ENCODE measurements around the gene SIM1. TPM values are rescaled to one million over a fixed set of nuclear protein-coding genes. Genes with fewer than 3 reads are reported as not detected.

SIM1 gene
- total RNA-seq, 1 experiment from 2014 or later, result not detected

GRCh38 chr6:100458841-100459591 lies 5.7 kb downstream of the SIM1 start:
- ATAC-seq, result no peak
- no peaks in the 10 kb centered on the region for H3K27me3 ChIP-seq (ENCODE audit: low read length)

GRCh38 chr6:100457311-100457990 lies 7.3 kb downstream of the SIM1 start:
- H3K4me1 ChIP-seq (ENCODE audit: insufficient read depth, low read length), result no peaks in the 10 kb centered on the region
- no peaks in the 10 kb centered on the region for H4K20me1 ChIP-seq (ENCODE audit: low read length)
- no peak overlapping the region for H2AFZ ChIP-seq (ENCODE audit: low read length)
- no peak overlapping the region for H3K4me2 ChIP-seq (ENCODE audit: low read length)
- H3K9me2 ChIP-seq (replicated peaks; ENCODE audit: low read length), result no peaks in the 10 kb centered on the region
- intact Hi-C loops (cut with micrococcal nuclease), result no loop called here
- no peak overlapping the region for H3K4me3 ChIP-seq (ENCODE audit: low read length)
- ATAC-seq, result no peak
- no peak overlapping the region for H3K27ac ChIP-seq (ENCODE audit: low read length)
- no peaks in the 10 kb centered on the region for H3F3A ChIP-seq (ENCODE audit: low read length, unreplicated experiment)
- ChIA-PET POLR2A (ENCODE audit: unreplicated experiment) (no interaction called here), CTCF (no interaction called here)
- no peaks in the 10 kb centered on the region for H3K79me2 ChIP-seq (ENCODE audit: low read length)
- no peak overlapping the region for H3K9ac ChIP-seq (ENCODE audit: low read length)
- no peaks in the 10 kb centered on the region for H3K9me3 ChIP-seq (ENCODE audit: low read length)
- H3K27me3 ChIP-seq (ENCODE audit: low read length), result no peaks in the 10 kb centered on the region
- no peaks in the 10 kb centered on the region for H3K36me3 ChIP-seq (ENCODE audit: low read depth, low read length)
- TF ChIP-seq EZH2phosphoT487 (IDR thresholded peaks at IDR 0.05; ENCODE audit: borderline replicate concordance, low read length) (no peak), CTCF (conservative IDR thresholded peaks at IDR 0.05; ENCODE audit: low read depth, low read length) (no peak), EZH2 (IDR thresholded peaks at IDR 0.05; ENCODE audit: low read length, unreplicated experiment) (no peak)
- BruUV-seq (replicated peaks), result no TSS peak
- no peak for DNase-seq

More at GRCh38 chr6:100458841-100459591, 5.7 kb downstream of the SIM1 start:
- ChIA-PET CTCF (no interaction called here), POLR2A (ENCODE audit: unreplicated experiment) (no interaction called here)
- no peak overlapping the region for H3K9ac ChIP-seq (ENCODE audit: low read length)
- H3K4me2 ChIP-seq (ENCODE audit: low read length), result no peak overlapping the region
- H2AFZ ChIP-seq (ENCODE audit: low read length), result no peak overlapping the region
- H3K4me1 ChIP-seq (ENCODE audit: insufficient read depth, low read length), result no peaks in the 10 kb centered on the region
- H3K36me3 ChIP-seq (ENCODE audit: low read depth, low read length), result no peaks in the 10 kb centered on the region
- no peak overlapping the region for H3K4me3 ChIP-seq (ENCODE audit: low read length)
- DNase-seq, result no peak
- TF ChIP-seq EZH2phosphoT487 (IDR thresholded peaks at IDR 0.05; ENCODE audit: borderline replicate concordance, low read length) (no peak), EZH2 (IDR thresholded peaks at IDR 0.05; ENCODE audit: low read length, unreplicated experiment) (no peak)
- intact Hi-C loops (cut with micrococcal nuclease), result no loop called here
- no peak overlapping the region for H3K27ac ChIP-seq (ENCODE audit: low read length)
- BruUV-seq (replicated peaks), result no TSS peak
- H4K20me1 ChIP-seq (ENCODE audit: low read length), result no peaks in the 10 kb centered on the region
- no peaks in the 10 kb centered on the region for H3K79me2 ChIP-seq (ENCODE audit: low read length)
- no peaks in the 10 kb centered on the region for H3K9me2 ChIP-seq (replicated peaks; ENCODE audit: low read length)
- no peaks in the 10 kb centered on the region for H3K9me3 ChIP-seq (ENCODE audit: low read length)
- H3F3A ChIP-seq (ENCODE audit: low read length, unreplicated experiment), result no peaks in the 10 kb centered on the region

GRCh38 chr6:100456908-100457235 lies 7.8 kb downstream of the SIM1 start:
- ChIA-PET CTCF (no interaction called here), POLR2A (ENCODE audit: unreplicated experiment) (no interaction called here)
- Histone ChIP-seq H3K9me2 (replicated peaks; ENCODE audit: low read length) (no peaks in the 10 kb centered on the region), H3K27ac (ENCODE audit: low read length) (no peak overlapping the region), H3K4me2 (ENCODE audit: low read length) (no peak overlapping the region), H3K79me2 (ENCODE audit: low read length) (no peaks in the 10 kb centered on the region), H3K9me3 (ENCODE audit: low read length) (no peaks in the 10 kb centered on the region), H3K4me3 (ENCODE audit: low read length) (no peak overlapping the region), H3F3A (ENCODE audit: low read length, unreplicated experiment) (no peaks in the 10 kb centered on the region), H3K9ac (ENCODE audit: low read length) (no peak overlapping the region), H3K27me3 (ENCODE audit: low read length) (no peaks in the 10 kb centered on the region), H3K36me3 (ENCODE audit: low read depth, low read length) (no peaks in the 10 kb centered on the region), H2AFZ (ENCODE audit: low read length) (no peak overlapping the region), H3K4me1 (ENCODE audit: insufficient read depth, low read length) (no peaks in the 10 kb centered on the region), H4K20me1 (ENCODE audit: low read length) (no peaks in the 10 kb centered on the region)
- TF ChIP-seq CTCF (conservative IDR thresholded peaks at IDR 0.05; ENCODE audit: low read depth, low read length), result no peak
- no TSS peak for BruUV-seq (replicated peaks)
- no peak for ATAC-seq
- DNase-seq, result no peak
- intact Hi-C loops (cut with micrococcal nuclease), result no loop called here

Data from PC-3 (cell line).